Middle frontal gyrus (tissue), 1 donor: ENCODE data around the gene ACSF2.
"Not testable (repeated sequence)": the region's sequence is repeated elsewhere in the genome, so short reads cannot be mapped to it uniquely, and the experiment has no call there.

Experiments used
- DNase-seq: peaks from one replicate; pipeline ENCODE4 v3.0.0-alpha.2; 2015; ENCODE audit warnings: low spot score; ENCODE audit errors: extremely low spot score

Gene ACSF2

GRCh38 chr17:50407921-50408320 is 18.1 kb upstream of the ACSF2 start:
- no peak for DNase-seq

GRCh38 chr17:50412188-50412732 is 13.8 kb upstream of the ACSF2 start:
- DNase-seq = no peak

GRCh38 chr17:50414808-50415207 is 11.2 kb upstream of the ACSF2 start:
- no peak for DNase-seq

DNA sequence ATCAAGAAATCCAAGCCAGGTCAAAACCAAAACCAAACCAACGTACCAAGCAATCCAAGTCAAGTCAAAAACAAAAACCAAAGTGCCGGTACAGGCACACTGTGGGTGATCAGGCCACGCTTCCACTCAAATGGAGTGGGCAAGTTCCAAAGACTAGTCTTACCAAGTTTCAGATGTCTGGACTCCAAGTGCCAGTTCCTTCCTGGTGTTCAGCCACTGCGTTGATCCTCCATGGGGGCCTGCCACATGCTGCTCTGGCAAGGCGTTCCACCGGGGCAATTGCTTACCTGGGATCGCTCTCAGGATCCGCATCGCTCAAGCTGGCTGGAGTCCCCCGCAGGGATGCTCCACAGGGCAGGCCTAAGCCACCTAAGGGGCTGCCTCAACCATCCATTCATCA is 6.4 kb upstream of the ACSF2 start:
- DNase-seq = not testable (repeated sequence)

GRCh38 chr17:50420419-50421112 is 5.5 kb upstream of the ACSF2 start:
- DNase-seq = no peak

GRCh38 chr17:50421308-50422051 is 4.5 kb upstream of the ACSF2 start:
- DNase-seq = no peak

GRCh38 chr17:50422738-50423137 is 3.3 kb upstream of the ACSF2 start:
- no peak for DNase-seq

- DNase-seq = no peak
Observed at GRCh38 chr17:50423553-50424159, 2.4 kb upstream of the ACSF2 start.

DNA sequence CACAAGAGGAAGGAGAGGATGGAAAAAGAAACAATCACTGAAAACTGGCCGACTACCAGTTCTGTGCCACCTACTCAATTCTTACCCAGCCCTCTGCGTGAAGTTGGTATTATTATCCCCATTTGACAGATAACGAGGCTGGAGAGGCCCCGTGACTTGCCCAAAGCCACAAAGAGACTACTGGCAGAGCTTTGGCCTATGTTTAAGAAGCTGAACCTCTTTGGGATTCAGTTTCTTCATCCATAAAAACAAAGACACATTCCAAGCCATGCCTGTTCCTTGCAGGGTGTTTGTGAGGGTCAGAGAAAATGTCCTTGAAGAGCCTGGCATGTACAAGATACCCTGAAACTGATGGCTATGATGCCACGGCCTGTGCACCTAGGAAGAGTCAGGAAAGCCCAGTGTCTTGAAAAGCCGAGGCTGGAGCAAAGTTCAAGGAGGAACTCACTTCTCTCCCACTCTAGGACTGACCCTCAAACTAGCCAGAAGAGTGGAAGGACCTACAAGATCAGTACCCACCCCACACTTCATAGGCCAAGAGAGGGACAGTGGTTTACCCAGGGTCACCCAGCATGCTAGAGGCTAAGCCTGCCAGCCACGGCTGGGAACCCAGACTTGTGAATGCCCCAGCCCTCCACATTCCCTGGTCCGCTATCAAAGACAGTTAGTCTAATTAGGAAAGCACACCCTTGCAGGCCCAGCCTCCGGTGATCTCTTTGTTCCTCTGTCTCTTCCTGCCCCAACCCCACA is 1.6 kb upstream of the ACSF2 start:
- DNase-seq = no peak

GRCh38 chr17:50424996-50425681 is 879 bp upstream of the ACSF2 start:
- no peak for DNase-seq

DNA sequence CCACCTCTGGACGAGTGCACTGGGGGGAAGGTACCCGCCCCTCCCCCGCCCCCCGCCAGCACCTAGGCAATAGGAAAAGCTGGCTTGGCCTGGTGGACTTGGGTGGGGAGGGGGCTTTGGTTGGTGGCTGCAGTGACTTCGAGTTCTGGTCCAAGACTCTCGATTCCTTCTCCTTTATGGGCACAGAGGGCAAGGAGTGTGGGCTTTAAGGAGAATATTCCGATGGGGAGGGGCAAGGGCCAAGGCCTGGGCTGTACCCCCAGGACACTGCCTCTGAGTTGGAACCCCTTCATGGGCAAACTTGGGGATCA is 409 bp downstream of the ACSF2 start:
- DNase-seq = no peak

DNA sequence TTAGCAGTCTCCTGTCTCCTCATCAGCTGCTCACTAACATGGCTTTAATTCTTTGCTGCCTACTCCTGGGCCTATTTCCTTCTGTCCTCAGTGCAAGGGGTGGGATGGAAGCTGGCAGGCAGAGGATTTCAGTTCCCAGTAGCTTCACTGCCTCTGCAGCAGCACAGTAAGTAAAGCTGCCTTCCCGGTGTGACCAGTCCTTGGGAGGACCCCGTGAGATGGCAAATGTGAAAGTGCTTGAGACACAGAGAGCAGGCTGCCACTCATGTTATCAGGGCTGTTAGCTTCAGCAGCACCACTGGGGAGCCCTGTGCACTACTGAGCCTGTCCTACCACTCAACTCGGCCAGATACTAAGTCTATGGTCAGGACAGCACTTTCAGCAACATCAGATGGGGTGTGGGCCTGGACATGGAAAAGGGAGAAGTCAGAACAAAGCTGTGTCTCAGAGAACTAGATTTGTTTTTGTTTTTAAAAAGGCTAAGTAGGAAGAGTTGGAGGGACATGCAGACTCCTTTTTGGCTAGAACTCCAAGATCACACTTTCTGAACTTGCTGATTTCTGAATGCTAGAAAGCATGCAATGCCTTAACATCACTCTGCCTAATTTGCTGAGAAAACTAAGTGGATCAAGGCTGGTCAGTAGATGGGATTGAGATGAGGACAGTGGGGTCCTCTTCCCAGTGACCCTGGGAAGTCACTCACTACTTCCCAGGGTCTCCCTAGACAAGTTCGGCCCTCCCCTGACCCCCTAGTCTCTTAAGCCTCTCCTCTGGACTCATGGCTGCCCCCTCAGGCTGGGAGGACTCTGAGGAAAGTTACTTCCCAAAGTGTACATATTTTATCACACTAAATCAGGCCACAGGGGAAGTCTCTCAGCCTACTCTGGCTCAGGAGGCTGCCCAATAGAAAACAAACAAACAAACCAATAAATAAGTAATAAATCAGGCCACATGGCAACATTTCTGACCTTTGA is 1.1 kb downstream of the ACSF2 start:
- no peak for DNase-seq

GRCh38 chr17:50428126-50428525 is 2.1 kb downstream of the ACSF2 start:
- DNase-seq = not testable (repeated sequence)

DNA sequence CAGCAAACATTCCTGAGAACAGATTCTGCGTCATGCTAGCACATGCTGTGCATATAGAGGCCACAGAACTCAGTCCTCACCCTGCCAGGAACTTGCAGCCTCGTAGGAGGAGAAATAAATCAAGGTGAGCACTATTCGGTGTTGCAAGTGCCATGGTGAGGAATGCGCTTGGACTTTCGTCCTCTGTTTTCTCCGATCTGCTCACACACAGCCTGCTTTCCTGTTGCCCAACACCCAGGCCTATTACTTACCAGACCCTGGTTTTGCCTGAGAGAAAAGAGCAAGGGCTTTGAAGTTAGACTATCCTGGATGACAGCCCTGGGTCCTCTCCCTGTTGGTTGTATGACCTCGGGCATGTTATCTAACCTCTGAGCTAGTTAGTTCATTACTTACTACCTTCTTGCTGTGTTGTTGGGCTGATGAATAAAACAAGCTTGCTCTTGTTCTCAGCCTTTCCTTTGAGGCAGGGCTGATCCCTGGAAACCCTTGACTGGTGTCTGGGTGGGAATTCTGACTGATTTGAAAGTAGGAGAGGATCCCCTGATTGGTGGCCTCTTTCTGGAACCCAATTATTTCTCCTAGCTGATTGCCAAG is 2.9 kb downstream of the ACSF2 start:
- no peak for DNase-seq

DNA sequence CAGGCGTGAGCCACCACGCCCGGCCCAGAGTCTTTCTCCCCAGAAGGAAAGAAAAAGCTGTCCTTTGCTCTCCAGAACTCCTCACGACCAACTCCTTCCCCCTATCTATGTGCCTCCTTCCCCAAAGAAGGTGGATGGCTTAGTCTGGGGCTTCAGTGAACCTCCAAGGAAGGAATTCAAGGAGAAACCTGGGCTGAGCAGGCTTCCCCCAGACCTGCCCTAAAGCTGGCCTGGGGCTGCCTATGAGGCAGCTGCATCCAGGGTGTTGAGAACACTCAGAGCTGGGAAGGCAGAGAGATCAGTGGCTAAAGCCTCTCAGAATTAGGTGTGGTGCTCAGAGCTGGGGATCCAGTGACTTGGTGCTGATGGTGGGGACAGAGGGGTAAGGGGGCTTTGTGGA is 3.8 kb downstream of the ACSF2 start:
- no peak for DNase-seq

DNA sequence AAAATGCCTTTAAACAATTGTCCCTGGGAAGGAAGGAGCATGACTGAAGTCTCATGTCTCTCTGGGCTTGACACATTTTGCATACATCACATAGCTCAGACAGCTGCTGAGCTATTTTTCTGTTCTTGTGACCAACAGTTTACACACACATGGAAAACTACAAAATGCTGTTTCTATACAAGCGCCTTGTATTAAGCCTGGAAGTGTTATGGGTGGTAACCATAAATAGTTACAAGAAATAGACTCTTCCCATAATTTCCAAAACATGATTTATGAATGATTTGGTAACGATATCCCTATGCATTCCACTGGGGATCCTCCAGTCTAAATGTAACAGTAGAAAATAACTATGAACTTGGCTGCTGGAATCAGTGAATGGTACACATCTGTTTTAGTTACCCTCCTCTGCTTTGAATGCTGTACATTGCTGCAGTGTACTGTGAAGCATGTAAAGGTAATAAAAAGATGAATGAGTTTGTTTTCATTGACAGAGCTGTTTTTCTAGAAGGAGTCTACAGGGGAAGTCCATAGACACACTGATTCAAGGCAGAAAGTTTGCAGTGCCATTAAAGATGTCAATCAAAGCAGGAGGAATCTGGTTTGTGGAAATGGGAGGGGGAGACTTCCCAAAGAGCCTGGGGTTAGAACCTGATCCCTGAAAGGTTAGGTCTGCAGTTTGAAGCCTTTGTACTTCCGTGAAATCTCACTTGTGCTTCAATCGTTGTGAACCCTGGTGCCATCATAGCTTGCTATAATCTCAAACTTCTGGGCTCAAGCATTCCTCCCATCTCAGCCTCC is 5.0 kb downstream of the ACSF2 start:
- no peak for DNase-seq

- DNase-seq = no peak
Observed at GRCh38 chr17:50432125-50432762, 6.2 kb downstream of the ACSF2 start.

- no peak for DNase-seq
Observed at GRCh38 chr17:50437409-50437808, 11.4 kb downstream of the ACSF2 start.
